Suppressor macrophage treated with lipopolysaccharide for 4 hours (primary cell): Measurements from ENCODE around the gene WDR5.
A peak's percentile ranks its signal among the peaks of the same experiment; 100 is the strongest.
"Not testable (repeated sequence)": the region's sequence is repeated elsewhere in the genome, so short reads cannot be mapped to it uniquely, and the experiment has no call there.

Experiments used
- DNase-seq: peaks from one replicate; pipeline ENCODE4 v3.0.0-alpha.2; 2020

WDR5 gene

DNA sequence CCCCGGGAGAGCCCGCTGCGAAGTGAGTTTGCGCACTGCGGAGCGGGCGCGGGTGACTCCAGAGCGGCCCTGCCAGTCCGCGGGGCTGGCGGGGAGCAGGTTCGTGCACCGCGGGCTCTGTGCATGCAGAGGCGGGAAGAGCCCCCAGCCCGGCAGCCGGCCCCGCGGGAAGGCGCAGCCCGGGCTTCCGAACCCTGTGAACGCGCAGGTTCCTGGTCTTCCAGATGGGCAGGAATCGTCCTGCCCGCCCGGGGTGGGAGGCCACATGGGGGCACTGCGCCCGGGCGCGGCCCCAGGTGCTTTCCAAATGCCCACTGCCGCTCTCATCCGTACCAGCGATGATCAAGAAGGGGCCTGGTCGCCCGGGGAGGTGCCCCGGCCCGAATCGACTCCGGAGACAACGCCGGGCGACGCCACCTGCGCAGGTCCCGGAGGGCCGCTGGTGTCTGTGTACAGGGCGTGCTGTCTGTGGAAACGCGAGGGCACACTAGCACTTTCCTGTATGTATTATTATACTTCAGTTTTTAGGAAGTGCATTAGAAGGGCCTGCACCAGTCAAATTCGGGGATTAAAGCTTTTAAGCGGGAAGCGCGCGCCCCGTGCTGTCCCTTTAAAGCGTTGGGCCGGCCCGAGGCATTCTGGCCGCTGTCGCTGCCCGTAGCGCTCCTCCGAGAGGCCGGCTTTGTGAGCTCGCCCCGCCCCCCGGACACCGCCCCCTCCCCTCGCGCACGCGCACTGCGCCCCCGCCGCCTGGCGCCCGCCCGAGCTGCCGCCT is at the start of gene WDR5:
Gene WDR5 (plus strand): TSS at position 740 of the 775 bp plus-strand sequence. CDS start 3,796 bp downstream, outside the sequence.
- DNase-seq, result peak; percentile 97

DNA sequence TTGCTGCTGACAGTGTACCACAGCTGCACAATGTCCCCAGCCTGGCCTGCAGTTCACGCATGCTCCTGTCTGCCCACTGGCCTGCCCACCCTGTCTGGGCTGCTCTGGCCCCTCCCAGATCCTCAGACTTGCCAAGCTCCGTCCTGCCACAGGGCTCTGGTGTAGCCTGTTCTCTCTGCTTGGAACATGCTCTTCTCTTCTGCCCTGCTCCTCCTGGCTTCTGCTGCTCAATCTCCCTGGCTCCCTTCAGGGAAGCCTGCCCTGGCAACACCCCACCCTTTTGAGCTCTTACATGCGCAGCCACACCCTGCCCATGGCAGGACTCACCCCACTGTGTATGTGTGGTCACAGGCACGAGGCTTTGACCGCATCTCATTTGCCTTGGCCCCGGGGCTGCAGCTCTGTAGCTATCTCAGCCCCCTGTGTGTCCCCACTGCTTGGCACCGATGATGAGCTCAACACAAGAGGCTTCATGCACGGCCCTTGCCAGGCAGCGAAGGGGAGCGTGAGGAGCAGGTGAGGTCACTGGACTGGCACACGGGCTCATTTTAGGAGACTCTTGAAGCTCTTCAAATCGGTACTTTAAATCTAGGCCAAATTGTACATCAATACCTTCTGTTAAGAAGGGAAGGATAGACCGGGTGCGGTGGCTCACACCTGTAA is 47.7 kb upstream of the WDR5 start:
- no peak for DNase-seq

DNA sequence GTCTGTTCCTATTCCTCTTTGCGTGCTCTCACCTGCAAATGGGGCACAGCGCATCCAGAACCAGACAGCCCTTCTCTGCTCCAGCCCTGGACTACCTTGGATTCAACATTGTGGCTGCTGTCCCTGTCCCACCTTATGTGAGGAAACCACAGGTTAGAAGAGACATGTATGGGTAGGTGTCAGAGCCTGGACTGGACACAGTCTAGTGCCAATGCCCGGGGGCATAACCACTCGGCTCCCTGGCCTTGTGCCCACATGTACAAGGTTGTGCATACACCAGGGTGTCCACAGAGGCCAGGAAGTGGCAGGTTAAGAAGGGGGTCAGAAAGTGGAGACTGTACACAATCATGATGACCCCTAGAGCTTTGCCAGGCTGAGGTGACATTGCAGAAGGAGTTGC is 45.9 kb upstream of the WDR5 start:
- no peak for DNase-seq

DNA sequence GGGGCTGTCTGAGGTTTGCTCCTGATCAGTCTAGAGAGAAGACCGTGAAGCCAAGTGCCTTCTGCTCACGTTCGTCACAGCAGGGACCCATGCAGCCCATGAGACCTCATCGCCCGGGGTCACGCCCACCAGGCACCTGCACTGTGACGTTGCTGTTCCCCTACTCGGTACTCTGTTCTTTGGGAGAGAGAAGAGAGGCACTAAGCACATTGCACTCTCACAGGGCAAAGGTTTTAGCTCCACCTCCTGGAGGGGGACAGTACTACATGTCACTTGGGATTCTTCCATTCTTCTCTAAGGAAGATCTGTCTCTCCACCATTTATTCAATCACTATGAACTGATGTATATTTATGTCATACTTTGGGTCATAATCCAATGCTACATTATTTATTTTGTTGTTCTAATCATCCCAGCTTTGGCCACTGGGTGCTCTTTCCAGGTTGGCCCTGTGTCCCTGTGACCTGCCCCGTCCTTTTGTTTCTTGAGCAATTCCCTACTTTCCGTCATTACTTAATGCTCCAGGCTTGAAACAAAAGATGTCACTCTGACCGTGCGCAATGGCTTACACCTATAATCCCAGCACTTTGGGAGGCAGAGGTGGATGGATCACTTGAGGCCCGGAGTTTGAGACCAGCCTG is 36.6 kb upstream of the WDR5 start:
- peak; percentile 75 for DNase-seq

DNA sequence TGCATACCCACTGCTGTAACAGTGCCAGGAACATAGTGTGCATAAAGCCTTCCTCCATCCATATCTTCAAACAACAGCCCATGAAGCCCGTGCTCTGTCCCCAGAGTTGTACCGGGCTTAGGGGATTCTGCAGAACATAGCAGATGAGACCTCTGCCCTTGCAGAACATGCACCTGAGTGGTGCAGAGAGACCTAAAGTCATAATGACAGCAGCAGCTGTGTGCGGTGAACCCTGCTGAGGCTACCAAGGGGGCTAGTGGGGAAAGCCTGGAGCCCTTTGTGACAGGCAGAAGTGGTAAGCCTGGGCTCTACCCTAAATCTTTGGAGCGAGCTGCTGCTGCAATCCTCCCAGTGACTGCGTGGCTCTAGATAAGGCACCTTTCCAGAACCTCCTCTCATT is 35.8 kb upstream of the WDR5 start:
- DNase-seq, result no peak

DNA sequence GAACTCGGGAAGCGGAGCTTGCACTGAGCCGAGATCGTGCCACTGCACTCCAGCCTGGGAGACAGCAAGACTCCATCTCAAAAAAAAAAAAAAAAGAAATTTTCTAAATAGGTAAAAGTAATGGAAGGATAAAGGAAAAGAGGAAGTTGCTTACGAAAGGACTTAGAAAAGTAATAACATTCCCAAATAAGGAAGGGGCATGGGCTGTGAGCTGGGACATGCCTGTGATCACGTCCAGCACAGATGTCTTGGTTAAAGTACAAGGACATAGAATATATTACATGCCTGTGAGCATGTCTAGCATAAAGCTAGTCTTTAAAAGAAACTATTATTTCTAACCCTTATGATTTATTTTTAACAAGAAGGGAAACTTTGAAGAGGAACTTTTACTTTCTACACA is 34.7 kb upstream of the WDR5 start:
- peak; percentile 47 for DNase-seq

DNA sequence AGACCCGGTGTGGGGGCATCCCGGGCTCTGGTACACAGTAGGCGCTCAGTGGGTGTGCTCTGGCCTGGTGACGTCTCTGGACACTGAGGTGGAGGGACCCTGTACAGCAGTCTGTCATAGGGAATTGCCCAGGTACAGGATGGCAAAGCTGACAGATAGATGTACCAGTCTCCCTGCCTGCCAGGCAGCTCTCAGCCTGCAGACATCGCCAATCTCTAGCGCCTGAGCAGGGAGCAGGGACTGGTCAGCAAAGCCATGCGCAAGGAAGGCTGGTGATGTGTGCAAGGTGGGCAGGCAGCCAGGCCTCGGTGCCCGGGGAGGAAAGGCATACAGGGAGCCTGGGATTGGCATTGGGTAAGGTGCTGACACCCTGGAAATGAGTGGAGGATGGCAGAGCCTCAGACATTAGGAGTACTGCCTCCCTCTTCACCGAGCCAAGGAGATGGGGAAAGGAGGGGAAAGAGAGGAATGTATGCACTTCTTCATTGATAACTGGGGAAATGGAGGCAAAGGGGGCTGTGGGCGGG is 34.2 kb upstream of the WDR5 start:
- no peak for DNase-seq

DNA sequence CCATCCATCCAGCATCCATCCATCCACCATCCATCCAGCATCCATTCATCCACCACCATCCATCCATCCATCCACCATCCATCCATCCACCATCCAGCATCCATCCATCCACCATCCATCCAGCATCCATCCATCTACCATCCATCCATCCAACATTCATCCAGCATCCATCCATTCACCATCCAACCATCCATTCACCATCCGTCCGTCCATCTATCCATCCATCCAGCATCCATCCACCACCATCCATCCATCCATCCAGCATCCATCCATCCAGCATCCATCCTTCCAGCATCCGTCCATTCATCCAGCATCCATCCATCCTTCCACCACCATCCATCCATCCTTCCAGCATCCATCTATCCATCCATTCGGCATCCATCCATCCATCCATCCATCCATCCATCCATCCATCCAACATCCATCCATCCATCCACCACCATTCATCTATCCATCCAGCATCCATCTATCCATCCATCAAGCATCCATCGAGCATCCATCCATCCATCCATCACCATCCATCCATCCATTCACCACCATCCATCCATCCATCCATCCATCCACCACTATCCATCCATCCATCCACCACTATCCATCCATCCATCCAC is 32.4 kb upstream of the WDR5 start:
- DNase-seq, result no peak

DNA sequence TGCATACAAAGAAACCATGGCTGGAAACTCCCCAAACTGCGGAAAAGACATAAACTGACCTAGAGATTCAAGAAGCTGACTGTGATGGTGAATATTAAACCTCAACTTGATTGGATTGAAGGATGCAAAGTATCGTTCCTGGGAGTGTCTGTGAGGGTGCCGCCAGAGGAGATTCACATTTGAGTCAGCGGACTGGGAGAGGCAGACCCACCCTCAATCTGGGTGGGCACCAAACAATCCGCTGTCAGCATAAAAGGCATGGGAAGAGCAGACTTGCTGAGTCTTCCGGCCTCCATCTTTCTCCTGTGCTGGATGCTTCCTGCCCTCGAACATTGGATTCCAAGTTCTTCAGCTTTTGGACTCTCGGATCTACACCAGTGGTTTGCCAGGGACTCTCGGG is 24.8 kb upstream of the WDR5 start:
- no peak for DNase-seq

DNA sequence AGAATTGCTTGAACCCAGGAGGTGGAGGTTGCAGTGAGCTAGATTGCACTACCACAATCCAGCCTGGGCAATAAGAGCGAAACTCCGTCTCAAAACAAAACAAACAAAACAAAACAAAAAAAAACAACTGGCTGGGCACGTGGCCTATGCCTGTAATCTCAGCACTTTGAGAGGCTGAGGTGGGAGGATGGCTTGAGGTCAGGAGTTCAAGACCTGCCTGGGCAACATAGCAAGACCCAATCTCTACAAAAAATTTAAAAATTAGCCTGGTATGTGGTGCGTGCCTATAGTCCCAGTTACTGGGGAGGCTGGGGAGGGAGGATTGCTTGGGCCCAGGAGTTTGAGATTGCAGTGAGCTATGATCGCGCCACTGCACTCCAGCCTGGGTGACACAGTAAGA is 23.3 kb upstream of the WDR5 start:
- DNase-seq, result no peak

DNA sequence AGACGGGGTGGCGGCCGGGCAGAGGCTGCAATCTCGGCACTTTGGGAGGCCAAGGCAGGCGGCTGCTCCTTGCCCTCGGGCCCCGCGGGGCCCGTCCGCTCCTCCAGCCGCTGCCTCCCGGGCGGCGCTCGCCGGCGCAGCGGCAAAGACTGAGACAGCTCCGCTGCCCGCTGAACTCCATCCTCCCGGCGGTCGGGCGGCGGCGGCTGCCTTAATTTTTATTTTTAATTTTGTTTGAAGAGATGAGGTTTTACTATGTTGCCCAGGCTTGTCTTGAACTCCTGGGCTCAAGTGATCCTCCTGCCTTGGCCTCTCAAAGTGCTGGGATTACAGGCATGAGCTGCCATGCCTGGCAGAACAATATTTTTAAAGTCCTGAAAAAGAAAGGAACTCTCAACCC is 16.9 kb upstream of the WDR5 start:
- DNase-seq, result not testable (repeated sequence)

DNA sequence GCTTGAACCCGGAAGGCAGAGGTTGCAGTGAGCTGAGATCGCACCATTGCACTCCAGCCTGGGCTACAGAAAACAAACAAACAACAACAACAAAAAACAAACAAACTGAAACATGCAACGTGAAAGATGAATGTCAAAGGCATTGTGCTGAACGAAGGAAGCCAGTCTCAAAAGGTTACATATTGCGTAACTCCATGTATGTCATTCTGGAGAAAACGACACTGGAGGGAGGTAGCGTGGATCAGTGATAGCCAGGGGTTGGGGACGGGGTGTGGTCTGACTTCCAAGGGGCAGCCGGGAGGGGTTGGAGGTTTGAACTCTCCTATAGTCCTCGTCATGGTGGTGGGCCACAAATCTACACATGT is 12.1 kb upstream of the WDR5 start:
- DNase-seq, result peak; percentile 74

DNA sequence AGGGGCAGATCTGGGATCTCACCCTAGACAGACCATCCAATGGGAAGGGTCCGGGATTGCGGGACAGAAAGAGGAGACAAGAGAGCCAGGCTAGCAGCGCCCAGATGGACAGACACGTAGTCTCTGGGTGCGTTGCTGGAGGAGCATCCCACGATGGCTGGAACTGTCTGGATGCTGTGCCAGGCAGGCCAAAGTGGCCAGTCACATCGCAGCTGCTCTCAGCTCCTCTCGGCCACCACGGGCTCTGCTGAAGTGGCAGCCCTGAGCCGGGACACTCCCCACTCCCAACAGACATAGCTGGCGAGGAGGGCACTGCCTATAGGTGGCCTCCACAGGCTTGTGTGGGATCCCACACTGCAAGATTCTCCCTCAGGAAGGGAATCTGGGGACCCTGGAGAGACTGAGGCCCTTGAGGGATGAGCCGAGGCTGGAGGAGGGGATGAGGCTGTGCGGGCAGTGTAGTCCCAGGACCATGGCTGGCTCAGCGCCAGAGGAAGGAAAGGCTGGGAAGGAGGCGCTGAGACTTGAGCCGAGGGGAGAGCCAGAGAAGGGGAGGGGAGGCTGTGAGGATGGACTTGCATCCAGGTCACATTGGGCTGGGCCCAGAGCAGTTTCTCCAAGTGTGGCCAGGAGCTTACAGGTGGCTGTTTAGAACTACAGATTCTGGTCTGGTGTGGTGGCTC is 10.3 kb upstream of the WDR5 start:
- no peak for DNase-seq

DNA sequence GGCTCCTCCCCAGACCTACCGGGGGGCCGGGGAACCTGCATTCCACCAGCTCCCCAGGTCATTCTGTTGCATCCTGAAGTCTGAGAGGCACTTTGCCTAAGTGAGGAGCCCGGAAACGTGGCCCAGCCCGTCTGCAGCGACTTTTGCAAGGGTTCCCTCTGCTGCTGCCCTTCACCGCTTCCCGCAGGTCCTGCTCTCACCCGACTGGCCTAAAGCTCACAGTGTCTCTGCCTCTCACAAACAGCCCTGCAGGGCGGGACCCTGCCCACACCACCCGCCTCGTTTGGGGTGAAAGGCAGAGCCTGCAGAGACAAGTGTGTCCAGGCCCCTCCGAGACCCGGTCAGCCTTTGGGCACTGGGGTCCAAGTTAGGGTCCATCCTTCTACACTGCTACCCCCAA is 9.5 kb upstream of the WDR5 start:
- DNase-seq, result no peak

DNA sequence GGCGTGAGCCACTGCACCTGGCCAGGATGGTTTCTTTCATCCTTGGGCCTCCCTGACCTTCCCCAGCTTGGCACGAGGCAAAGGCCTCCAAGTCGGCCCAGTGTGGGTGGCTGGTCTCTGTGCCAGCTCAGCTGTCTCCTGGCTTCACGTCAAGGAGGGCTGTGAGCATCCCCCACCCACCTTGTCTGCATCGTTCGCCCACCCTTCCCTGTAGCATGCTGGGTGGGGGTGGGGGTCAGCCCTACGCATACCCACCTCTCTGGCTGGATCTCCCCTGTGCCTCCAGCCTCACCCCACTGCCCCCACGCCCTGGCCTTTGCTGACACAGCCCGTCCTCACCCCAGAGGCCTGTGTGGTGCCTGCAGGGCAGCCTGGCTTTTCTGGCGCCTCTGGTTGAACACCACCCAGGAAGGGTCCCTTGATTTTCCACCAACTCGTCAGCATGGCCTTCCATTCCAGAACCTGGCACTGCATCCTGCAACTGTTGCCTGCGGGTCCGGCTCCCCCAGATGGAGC is 8.8 kb upstream of the WDR5 start:
- no peak for DNase-seq

DNA sequence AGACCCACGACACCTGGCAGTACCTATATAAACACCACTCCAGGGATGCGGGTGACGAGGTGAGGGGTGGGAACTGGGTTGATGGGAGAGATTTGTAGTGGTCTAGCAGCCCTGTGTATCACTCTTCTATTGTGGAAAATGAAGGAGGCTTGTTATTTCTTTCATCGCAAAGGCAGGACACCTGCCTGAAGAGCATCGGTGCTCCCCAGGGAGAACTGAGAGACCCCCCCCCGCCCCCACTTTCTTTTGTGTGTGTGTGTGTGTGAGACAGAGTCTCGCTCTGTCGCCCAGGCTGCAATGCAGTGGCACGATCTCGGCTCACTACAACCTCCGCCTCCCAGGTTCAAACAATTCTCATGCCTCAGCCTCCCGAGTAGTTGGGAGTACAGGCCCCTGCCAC is 8.3 kb upstream of the WDR5 start:
- DNase-seq, result no peak

DNA sequence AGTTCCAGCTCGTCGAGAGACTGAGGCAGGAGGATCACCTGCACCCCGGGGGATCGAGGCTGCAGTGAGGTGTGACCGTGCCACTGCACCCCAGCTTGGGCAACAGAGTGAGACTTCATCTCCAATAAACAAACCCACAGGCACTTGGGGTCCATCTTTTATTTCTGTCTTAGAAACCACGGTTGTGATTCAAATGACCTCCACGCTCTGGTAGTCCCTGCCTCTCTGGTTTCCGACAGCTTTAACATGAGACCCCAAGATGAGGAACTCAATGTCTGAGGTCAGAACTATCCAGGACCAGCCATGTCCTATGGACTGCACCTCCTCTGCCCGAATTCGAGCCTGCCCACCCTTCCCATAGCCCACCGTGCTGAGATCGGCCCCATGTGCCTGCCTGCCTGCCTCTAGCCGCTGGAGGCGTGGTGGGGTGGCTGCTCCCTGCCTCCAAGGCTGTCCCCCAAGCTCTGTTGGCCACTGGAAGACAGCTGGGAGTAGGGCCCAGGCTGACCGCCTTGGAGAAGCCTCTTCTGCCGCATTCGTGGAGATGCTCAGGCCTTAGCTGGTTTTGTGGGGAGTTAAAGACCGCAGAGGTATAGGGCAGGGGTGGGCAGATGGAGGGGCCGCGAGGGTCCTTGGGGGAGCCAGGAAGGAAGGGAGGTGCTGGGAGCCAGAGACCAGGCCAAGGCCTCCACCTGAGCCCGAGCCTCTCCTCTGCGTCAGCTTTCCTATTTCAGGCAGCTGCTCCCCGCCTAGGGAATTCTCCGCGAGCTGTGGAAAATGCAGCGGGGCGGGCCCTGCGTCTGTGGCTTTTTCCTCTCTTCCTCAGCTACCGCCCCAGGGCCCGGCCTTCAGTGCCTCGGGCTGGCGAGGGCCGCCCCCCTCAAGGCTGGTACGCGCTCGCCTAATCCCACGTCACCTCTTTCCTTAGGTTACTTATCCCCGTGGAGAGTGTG is 6.9 kb upstream of the WDR5 start:
- DNase-seq, result no peak

DNA sequence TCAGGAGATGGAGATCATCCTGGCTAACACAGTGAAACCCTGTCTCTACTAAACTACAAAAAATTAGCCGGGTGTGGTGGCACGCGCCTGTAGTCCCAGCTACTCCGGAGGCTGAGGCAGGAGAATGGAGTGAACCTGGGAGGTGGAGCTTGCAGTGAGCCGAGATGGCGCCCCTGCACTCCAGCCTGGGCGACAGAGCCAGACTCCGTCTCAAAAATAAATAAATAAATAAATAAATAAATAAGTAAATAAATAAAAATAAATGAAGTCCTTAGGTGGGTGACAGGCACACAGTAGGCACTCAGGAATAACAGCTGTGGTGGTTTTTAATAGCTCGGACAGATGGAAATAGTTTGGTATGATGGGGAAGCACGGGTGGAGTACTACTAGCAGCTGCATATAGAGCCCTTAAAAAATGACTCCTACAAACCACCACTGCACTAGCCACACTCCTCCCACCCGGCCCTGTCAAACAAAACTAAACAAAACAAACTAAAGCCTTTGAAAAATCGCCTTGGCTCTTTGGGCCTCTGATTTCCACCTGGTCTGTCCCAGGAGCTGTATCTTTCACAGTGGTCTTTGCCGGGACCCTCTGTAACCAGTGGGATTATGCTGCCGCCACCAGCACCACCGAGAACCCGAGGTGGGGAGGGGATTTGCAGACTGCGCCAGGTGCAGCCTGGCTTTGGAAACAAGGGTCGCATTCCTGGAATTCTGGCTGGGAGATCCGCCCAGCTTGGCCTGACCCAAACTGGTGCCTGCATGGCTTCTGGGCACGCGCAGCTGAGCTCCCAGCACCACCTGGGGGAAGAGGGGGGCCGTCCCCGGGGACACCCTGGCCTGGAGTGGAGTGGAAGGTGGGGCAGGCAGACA is 5.1 kb upstream of the WDR5 start:
- no peak for DNase-seq

DNA sequence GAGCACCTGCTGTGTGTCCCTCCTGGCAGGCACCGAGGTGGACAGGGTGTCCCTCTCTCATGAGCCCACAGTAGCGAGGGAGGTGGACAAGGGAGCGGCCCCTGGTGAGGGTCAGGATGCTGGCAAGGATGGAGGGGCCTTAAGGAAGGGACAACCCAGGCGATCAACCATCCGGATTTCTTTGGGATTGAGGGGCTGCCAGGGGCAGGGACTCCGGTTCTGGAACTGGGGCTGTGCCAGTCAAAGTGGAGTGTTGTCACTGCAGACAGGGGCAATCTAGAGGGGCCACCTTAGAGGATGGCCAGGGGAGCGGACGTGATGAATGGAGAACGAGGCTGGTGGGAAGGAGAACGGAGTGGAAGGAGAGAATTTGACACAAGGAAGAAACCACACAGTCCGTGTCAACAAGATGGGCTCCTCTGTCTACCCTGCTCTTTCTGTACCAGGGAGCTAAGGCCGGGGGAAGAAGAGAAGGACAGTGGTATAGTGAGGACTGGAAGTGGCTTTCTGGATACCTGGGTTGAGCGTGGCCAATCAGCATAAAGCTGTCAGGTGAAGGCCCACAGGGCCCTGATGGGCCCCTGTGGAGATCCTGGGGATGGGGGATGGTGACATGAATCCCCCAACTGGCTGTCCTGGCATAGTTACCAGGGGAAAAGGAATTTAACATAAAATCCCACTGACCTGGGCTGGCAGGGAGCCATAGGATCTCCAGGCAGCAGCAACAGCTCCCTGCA is 4.2 kb upstream of the WDR5 start:
- DNase-seq, result no peak
